NCI-H1930 (cell line): Measurements from ENCODE around the gene PSMB7.
"Not testable (repeated sequence)": the region's sequence is repeated elsewhere in the genome, so short reads cannot be mapped to it uniquely, and the experiment has no call there.

Experiments
- DNase-seq, 2 experiments: peaks; one replicate each; lab custom pipeline; 2025; lab: John Stamatoyannopoulos, UW

Gene PSMB7

DNA sequence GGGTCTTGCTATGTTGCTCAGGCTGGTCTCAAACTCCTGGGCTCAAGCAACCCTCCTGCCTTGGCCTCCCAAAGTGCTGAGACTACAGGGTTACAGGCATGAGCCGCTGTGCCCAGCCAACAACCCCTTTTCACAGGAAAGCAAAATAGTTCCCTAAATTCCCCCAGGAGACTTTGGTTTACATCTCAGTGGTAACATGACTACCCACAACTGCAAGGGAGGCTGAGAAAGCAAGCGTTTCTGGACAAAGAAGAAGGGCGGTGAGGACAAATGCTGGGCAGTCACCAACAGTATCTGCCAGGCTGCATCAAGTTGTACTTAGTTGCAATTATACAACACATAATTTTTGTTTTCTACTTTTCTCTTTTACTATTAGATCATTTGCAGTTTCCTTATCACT, 27.6 kb upstream of the PSMB7 start:
- DNase-seq, result no peak

DNA sequence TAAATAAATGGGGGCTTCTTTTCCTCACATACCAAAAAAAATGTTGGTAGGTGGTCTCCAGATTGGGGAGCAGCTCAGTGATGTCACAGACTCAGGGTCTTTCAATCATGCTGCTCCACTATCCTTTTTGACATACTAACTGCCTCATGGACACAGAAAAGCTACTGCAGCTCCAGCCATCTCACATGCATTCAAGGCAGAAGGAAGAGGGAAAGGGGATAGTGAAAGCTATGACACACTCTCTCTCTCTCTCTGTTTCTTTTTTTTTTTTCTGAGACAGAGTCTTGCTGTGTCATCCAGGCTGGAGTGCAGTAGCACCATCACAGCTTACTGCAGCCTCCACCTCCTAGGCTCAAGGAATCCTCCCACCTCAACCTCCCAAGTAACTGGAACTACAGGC, 27.1 kb upstream of the PSMB7 start:
- DNase-seq, result no peak

- no peak for DNase-seq
Measured at GRCh38 chr9:124441291-124441690, 26.0 kb upstream of the PSMB7 start.

DNA sequence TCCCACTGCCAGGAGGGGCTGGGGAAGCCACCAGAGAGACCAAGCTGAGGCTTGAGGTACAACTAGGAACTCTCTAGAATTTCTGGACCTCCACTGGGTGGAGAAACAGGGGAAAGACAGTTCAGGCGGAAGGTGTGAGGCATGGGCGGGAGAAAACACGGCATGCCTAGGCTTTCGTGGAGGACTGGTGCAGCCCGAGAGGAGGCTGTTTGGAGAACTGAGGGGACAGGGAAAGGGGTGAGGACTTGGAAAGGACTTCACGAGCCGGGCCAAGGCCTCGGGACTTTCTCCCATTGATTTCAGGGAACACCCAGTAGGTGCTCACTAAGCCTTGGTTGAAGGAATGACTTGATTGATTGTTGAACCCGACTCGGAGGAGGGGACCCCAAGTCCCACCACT, 25.5 kb upstream of the PSMB7 start:
- DNase-seq, result no peak

GRCh38 chr9:124439686-124440243, 24.5 kb upstream of the PSMB7 start:
- DNase-seq, result no peak

- no peak for DNase-seq
Measured at GRCh38 chr9:124439086-124439485, 23.8 kb upstream of the PSMB7 start.

- DNase-seq, result no peak
Measured at GRCh38 chr9:124438091-124438490, 22.8 kb upstream of the PSMB7 start.

- DNase-seq, result no peak
Measured at GRCh38 chr9:124437086-124437485, 21.8 kb upstream of the PSMB7 start.

- no peak for DNase-seq
Measured at GRCh38 chr9:124436320-124436719, 21.1 kb upstream of the PSMB7 start.

DNA sequence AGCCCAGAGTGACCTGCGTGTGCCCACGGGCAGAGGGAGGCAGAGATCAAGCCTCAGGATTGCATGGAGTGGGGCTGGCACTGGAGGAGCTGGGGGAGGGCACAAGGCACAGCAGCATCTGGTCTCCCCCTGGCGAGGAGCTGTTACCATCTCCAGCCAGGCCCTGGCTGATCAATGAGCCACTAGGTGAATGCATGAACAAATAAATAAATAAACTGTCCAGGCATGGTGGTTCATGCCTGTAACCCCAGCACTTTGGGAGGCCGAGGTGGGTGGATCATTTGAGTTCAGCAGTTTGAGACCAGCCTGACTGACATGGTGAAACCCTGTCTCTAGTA, 14.3 kb upstream of the PSMB7 start:
- DNase-seq, result no peak

- DNase-seq, result no peak
Measured at GRCh38 chr9:124428751-124429529, 13.7 kb upstream of the PSMB7 start.

DNA sequence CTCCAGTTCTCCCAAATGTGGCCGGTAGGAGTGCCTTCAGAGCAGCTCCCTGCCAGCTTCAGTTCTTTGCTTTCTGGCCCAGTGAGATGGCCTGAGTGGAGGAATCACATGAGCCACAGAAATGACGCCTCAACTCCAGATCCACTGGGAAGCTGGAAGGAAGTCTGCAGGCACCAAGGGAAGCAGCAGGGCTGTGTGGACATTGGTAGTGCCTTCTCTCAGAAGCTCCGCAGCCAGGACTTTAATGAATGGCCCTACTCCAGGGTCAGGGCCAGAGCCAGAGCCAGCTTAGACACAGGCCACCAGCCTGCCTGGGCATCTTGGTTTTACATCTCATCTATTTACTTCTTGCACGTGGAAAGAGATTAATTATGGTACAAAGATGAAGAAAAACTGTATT, 12.0 kb upstream of the PSMB7 start:
- no peak for DNase-seq

- no peak for DNase-seq
Measured at GRCh38 chr9:124426361-124426760, 11.1 kb upstream of the PSMB7 start.

GRCh38 chr9:124425733-124426132, 10.5 kb upstream of the PSMB7 start:
- DNase-seq, result not testable (repeated sequence)

DNA sequence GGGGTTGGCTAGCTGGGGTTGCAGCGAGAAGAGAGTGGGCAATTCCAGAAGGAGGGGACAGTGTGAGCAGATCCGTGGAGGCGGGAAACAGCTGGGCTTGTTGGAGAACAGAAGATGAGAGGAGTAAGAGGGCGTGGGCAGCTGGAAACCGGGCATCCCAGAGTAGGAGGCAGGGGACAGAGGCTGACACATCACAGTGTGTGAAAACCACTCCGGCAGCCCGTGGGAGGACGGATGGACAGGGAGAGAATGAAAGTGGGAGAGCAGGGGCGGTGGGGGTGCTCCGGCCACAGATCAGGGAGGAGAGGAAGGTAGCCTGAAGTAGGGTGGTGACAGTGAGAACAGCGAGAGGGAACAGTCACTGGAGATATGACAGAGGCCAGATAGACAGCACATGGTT, 8.3 kb upstream of the PSMB7 start:
- no peak for DNase-seq

- DNase-seq, result no peak
Measured at GRCh38 chr9:124423155-124423554, 7.9 kb upstream of the PSMB7 start.

DNA sequence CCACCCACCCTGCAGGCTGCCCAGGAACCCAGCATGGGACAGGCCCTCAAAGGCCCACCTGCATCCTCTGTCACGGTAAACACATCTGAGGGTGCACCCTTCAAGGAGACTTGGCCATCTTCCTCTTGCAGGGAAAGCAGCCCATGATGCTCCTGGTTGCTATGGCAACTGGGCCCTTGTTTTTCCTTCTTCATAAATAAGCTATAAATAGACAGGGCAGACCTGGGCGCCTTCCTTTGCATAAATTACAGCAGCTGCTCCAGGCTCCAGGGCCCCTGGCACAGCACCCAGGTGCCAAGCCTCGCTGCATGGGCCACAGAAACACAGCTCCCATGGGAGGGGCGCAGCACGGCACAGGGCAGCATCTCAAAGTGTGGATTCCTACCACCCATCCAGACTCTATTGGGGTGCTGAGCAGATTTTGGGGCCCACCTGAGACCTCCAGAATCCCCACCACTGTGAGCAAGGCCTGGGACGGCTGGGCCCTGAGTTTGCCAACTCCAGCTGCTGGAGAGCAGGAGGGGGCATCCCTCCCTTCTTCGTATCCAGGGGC, 5.8 kb upstream of the PSMB7 start:
- no peak for DNase-seq

- DNase-seq, result no peak
Measured at GRCh38 chr9:124419832-124420489, 4.7 kb upstream of the PSMB7 start.

GRCh38 chr9:124415852-124416484, 726 bp upstream of the PSMB7 start:
- DNase-seq, result no peak

- DNase-seq, result no peak
Measured at GRCh38 chr9:124414612-124415011, 630 bp downstream of the PSMB7 start.

GRCh38 chr9:124412228-124412575, 3.0 kb downstream of the PSMB7 start:
- no peak for DNase-seq

- no peak for DNase-seq
Measured at GRCh38 chr9:124411514-124412227, 3.6 kb downstream of the PSMB7 start.
